ENCODE measurements around the gene DTNA.

DTNA gene

GRCh38 chr18:34773961-34774766 is 64.1 kb downstream of the DTNA start:
- no peak for DNase-seq

- DNase-seq = no peak
These were observed 65.4 kb downstream of the DTNA start for GRCh38 chr18:34775461-34775860.

- no peak for DNase-seq
These were observed 69.0 kb downstream of the DTNA start for GRCh38 chr18:34779112-34779511.

- DNase-seq = no peak
These were observed 70.8 kb downstream of the DTNA start for GRCh38 chr18:34780856-34781255.

GRCh38 chr18:34783501-34783900 is 73.4 kb downstream of the DTNA start:
- no peak for DNase-seq

- DNase-seq = no peak
These were observed 76.2 kb downstream of the DTNA start for GRCh38 chr18:34786162-34786741.

GRCh38 chr18:34787931-34788532 is 77.9 kb downstream of the DTNA start:
- DNase-seq = peak; percentile 61

GRCh38 chr18:34789768-34790344 is 79.8 kb downstream of the DTNA start:
- DNase-seq = no peak

- DNase-seq = no peak
These were observed 84.2 kb downstream of the DTNA start for GRCh38 chr18:34794348-34794747.

GRCh38 chr18:34795070-34795732 is 85.1 kb downstream of the DTNA start:
- no peak for DNase-seq

GRCh38 chr18:34796035-34796657 is 86.0 kb downstream of the DTNA start:
- no peak for DNase-seq

GRCh38 chr18:34799291-34799690 is 89.2 kb downstream of the DTNA start:
- DNase-seq = no peak

GRCh38 chr18:34800381-34800780 is 90.3 kb downstream of the DTNA start:
- DNase-seq = no peak

GRCh38 chr18:34801774-34802173 is 91.7 kb downstream of the DTNA start:
- no peak for DNase-seq

GRCh38 chr18:34802959-34803358 is 92.9 kb downstream of the DTNA start:
- no peak for DNase-seq

- no peak for DNase-seq
These were observed 93.8 kb downstream of the DTNA start for GRCh38 chr18:34803877-34804400.

- no peak for DNase-seq
These were observed 95.2 kb downstream of the DTNA start for GRCh38 chr18:34805103-34805877.

GRCh38 chr18:34805878-34806351 is 95.8 kb downstream of the DTNA start:
- no peak for DNase-seq

- DNase-seq = no peak
These were observed 96.4 kb downstream of the DTNA start for GRCh38 chr18:34806527-34806926.

GRCh38 chr18:34807106-34807796 is 97.2 kb downstream of the DTNA start:
- DNase-seq = no peak

- no peak for DNase-seq
These were observed 98.3 kb downstream of the DTNA start for GRCh38 chr18:34808389-34808788.
